ENCODE results near the gene SLC6A2. TPM values are rescaled to one million over a fixed set of nuclear protein-coding genes. Genes with fewer than 3 reads are reported as not detected.

The SLC6A2 gene
- total RNA-seq, 1 donor from 2014 or later = 9.6 TPM

DNA sequence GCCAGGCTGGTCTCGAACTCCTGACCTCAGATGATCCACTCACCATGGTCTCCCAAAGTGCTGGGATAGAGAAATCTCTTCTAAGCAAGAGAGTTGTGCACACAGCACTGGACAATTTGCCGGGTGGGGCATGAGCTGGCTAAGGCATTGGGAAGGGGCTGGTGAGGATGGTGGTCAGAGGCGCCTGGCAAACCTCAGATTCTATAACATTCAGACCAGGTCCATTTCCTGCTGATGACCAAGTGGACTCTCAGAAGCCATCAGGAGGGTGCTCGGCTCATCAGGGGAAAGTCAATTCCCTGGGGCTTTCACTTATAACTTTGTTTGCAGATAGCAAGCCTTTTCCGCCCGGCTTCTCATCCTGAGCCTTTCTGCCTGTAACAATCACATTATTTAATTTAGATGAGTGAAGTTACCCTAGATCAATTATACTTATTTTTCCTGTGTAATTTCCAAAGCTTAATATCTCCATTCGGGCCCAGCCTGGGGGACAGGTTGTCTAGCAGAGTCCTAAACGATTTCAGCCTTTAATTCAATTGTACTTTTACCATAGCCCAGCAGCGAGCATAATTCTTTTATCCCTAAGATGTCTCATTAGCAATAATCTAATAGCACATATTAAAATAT is 15.0 kb upstream of the SLC6A2 start:
- no peak overlapping the region for H3K27ac ChIP-seq
- H3K9me3 ChIP-seq = no peaks in the 10 kb centered on the region
- H3K4me3 ChIP-seq = no peak overlapping the region
- H3K4me1 ChIP-seq = no peaks in the 10 kb centered on the region
- intact Hi-C loops (cut with DNase I) = no loop called here
- no peaks in the 10 kb centered on the region for H3K36me3 ChIP-seq
- TF ChIP-seq POLR2A (IDR thresholded peaks at IDR 0.05) = no peak
- TF ChIP-seq POLR2AphosphoS5 (IDR thresholded peaks at IDR 0.05; ENCODE audit: insufficient read depth in 1 of 2, low read depth in 1 of 2) = no peak
- TF ChIP-seq, protein P1, sequence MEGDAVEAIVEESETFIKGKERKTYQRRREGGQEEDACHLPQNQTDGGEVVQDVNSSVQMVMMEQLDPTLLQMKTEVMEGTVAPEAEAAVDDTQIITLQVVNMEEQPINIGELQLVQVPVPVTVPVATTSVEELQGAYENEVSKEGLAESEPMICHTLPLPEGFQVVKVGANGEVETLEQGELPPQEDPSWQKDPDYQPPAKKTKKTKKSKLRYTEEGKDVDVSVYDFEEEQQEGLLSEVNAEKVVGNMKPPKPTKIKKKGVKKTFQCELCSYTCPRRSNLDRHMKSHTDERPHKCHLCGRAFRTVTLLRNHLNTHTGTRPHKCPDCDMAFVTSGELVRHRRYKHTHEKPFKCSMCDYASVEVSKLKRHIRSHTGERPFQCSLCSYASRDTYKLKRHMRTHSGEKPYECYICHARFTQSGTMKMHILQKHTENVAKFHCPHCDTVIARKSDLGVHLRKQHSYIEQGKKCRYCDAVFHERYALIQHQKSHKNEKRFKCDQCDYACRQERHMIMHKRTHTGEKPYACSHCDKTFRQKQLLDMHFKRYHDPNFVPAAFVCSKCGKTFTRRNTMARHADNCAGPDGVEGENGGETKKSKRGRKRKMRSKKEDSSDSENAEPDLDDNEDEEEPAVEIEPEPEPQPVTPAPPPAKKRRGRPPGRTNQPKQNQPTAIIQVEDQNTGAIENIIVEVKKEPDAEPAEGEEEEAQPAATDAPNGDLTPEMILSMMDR (IDR thresholded peaks at IDR 0.05) = no peak
- DNase-seq (ENCODE audit: extremely low spot score in 2 of 2) = peak; percentile 56 to 74
- H3K27me3 ChIP-seq = no peaks in the 10 kb centered on the region

DNA sequence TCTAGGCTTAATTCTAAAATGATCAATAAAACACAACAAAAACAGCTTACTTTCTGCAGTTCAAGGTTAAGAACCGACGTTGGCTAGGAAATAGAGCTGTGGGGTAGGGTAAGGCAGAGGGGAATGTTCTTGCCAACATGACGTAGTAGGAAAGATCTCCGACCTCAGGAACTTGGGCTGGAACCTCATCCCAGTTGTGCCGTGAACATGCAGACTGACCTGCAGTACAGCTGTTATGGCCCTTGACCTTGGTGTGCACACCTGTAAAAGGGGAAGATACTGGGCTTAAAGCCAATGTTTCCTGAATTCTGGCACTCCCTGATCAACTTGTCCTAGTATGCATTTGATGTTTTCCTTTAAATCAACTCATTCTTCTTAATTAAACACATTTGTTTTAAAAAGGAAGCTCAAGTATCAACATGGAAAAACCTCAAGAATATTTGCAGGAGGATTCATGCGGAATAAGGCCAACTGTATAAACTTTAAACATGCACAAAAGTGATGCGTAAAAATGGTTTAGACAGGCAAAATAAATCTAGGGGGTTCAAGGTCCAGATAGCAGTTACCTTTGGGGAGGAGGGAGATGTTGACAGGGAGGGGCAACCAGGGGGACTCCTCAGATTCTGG is 14.2 kb upstream of the SLC6A2 start:
- H3K27me3 ChIP-seq = no peaks in the 10 kb centered on the region
- TF ChIP-seq, protein P1 (IDR thresholded peaks at IDR 0.05) = no peak
- DNase-seq (ENCODE audit: extremely low spot score in 2 of 2) = no peak
- H3K4me3 ChIP-seq = no peak overlapping the region
- H3K9me3 ChIP-seq = no peaks in the 10 kb centered on the region
- no peaks in the 10 kb centered on the region for H3K4me1 ChIP-seq
- H3K36me3 ChIP-seq = no peaks in the 10 kb centered on the region
- intact Hi-C loops (cut with DNase I) = no loop called here
- no peak overlapping the region for H3K27ac ChIP-seq

DNA sequence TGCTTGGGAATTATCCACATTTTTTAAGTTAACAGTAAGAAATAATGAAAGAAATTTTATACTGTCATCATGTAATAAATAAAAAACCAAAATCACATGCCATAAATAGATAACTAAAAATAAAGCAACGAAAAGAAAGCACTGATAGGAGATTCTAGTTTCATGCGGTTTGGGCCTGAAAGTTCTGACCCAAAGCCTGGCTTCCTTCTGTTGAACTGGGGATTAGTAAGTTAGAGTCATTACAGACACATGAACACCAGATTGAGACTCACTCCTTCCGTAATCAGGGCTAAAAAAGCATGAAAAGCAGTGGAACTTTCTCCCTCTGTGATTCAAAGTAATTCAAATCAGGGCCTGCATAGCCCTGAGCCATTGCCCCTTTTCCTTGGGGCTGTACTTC is 13.2 kb upstream of the SLC6A2 start:
- no peak for DNase-seq (ENCODE audit: extremely low spot score in 2 of 2)
- no peak for TF ChIP-seq POLR2AphosphoS5 (IDR thresholded peaks at IDR 0.05; ENCODE audit: insufficient read depth in 1 of 2, low read depth in 1 of 2)
- TF ChIP-seq, protein P1 (IDR thresholded peaks at IDR 0.05) = no peak
- intact Hi-C loops (cut with DNase I) = no loop called here
- Histone ChIP-seq H3K27ac (no peak overlapping the region), H3K4me1 (no peaks in the 10 kb centered on the region), H3K9me3 (no peaks in the 10 kb centered on the region), H3K27me3 (no peaks in the 10 kb centered on the region), H3K36me3 (no peaks in the 10 kb centered on the region), H3K4me3 (no peak overlapping the region)

DNA sequence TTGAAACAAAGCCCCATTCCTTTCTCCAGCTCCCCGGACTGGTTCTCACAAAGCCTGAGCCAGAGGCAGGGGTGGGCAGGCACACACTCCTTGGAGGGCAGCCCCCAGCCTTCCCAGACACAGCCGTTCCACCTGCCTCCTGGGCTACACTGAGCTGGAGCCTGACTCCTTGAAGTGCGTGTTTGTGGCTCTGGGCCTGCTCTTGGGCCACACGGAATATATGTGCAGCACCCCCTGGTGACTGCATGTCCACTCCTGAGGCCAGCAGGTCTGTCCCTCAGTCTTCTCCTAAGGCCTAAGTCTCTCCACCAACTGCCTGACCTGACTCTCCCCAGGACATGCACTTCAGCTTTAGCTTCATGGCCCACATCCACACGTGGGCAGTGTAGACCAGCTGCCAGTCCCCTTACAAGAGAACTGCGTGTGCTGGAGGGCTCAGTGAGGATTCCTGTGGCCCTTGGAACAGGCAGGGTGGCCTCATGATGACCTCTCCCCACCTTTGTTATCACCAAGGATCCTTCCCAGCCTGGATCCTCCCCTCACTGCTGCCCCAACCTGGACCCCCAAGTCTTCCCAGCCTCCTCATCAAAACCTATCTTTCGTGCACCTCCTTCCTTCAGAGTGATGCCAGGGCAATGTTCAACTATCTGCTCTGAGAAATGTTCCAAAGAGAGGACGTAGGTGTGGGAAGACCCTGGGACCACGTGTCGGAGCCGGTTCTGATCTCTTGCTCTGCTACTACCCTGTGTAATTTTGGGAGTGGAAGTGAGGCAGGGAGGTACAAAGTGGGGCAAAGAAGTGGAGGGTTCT is 12.4 kb upstream of the SLC6A2 start:
- peak; percentile 54 to 93 for DNase-seq (ENCODE audit: extremely low spot score in 2 of 2)
- no peaks in the 10 kb centered on the region for H3K27me3 ChIP-seq
- H3K4me1 ChIP-seq = no peaks in the 10 kb centered on the region
- intact Hi-C loops (cut with DNase I) = no loop called here
- H3K9me3 ChIP-seq = no peaks in the 10 kb centered on the region
- TF ChIP-seq, protein P1 (IDR thresholded peaks at IDR 0.05) = no peak
- no peak for TF ChIP-seq POLR2AphosphoS5 (IDR thresholded peaks at IDR 0.05; ENCODE audit: insufficient read depth in 1 of 2, low read depth in 1 of 2)
- no peak for TF ChIP-seq POLR2A (IDR thresholded peaks at IDR 0.05)
- H3K36me3 ChIP-seq = no peaks in the 10 kb centered on the region
- no peak overlapping the region for H3K27ac ChIP-seq
- no peak overlapping the region for H3K4me3 ChIP-seq

DNA sequence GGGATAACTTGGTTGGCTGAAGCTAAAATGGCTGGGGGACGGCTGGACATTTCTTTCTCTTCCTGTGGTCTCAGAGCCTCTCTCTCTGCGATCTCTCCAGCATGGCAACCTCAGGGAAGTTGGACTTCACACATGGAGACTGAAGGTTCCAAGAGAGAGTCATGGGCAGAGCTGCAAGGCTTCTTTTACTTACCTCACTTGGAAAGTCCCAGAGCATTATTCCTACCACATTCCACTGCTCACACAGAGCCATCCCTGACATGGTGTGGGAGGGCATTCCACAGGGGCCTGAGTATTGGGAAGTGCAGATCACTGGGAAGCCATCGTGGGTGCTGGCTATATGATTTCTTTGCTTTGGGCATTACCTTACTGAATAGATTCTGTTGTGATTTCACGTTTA is 9.8 kb upstream of the SLC6A2 start:
- H3K4me1 ChIP-seq = no peaks in the 10 kb centered on the region
- H3K27me3 ChIP-seq = no peaks in the 10 kb centered on the region
- H3K9me3 ChIP-seq = no peaks in the 10 kb centered on the region
- intact Hi-C loops (cut with DNase I) = no loop called here
- no peak for TF ChIP-seq POLR2AphosphoS5 (IDR thresholded peaks at IDR 0.05; ENCODE audit: insufficient read depth in 1 of 2, low read depth in 1 of 2)
- TF ChIP-seq, protein P1 (IDR thresholded peaks at IDR 0.05) = no peak
- TF ChIP-seq POLR2A (IDR thresholded peaks at IDR 0.05) = no peak
- H3K27ac ChIP-seq = no peak overlapping the region
- H3K36me3 ChIP-seq = no peaks in the 10 kb centered on the region
- DNase-seq (ENCODE audit: extremely low spot score in 2 of 2) = no peak
- H3K4me3 ChIP-seq = no peak overlapping the region

Data from vagina (tissue), 2 donors.